Measurements from ENCODE around the gene KIAA1755.

GRCh38 chr20:38214256-38215193, 46.0 kb downstream of the KIAA1755 start:
- no peak for TF ChIP-seq SUZ12 (IDR thresholded peaks at IDR 0.05; ENCODE audit: extremely low read depth, insufficient read depth, insufficient read length)
- no peak for TF ChIP-seq YY1 (IDR thresholded peaks at IDR 0.05; ENCODE audit: insufficient read depth, insufficient read length)
- no peak for TF ChIP-seq ZNF274 (IDR thresholded peaks at IDR 0.05; ENCODE audit: low read depth, low read length)

Measured in NT2/D1 (cell line).